ENCODE results near the gene ZNF841.
A peak's percentile ranks its signal among the peaks of the same experiment; 100 is the strongest.
"Not testable (repeated sequence)": the region's sequence is repeated elsewhere in the genome, so short reads cannot be mapped to it uniquely, and the experiment has no call there.

Gene ZNF841

DNA sequence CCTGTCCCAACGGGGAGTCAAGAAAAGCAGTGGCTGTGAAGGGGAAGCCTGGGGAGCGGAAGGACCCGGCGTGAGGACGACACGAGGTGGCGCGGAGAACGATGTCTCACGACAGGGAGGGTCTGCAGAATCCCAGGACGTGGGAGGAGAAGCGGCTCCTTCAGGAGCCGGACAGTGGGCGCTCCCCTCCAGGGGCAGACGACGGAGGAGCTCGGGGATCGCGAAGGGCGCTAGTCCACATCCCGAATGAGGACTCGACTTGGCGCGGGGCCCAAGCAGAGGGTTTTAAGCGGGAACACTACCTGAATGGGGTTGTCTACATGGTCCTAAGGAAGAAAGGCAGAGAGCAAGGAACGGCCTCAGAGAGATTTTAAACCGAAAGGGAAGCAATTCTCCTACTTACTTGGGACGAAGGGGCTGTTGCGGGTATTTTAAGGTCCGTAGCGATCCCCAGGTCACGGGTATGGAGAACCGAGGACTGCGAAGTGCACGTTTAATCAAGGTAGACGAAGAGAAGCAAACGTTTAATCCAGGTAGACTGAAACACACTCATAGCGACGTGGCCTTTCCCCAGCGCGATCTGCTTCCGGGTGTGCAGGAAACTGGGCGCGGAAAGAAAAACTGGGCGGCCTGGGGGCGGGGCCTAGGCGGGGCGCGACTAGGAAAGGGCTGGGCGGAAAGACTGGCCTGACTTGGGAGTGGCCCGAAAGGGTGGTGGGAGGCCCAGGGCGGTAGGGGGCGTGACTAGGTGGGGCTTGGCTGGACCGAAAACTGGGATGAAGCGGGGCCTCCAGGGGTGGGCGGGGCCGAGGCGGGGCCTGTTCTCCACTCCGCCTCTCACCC is at the start of gene ZNF841:
Gene ZNF841 (minus strand): TSS at position 594 of the 843 bp plus-strand sequence. CDS start 10,964 bp downstream, outside the sequence.
- DNase-seq: peak; percentile 87

GRCh38 chr19:52142001-52142595 is 46.5 kb upstream of the ZNF841 start:
- DNase-seq: no peak

DNA sequence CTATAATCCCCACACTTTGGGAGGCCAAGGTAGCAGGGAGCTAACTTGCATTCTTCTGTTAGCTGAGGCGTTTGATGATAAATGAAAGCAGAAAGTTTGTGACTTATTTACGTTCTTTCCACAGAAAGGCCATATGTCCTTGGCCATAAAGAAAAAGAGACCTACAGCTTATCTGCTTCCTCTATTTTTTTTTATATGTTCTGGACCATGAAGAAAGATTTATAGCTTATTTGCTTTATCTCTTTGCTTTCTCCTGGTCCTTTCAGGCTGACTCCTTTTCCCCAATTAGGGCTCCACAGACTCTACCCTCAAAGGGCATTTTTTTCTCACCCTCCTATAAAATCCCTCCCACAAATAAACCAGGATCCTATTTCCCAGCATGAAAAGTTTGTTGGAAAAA is 45.6 kb upstream of the ZNF841 start:
- DNase-seq: no peak

DNA sequence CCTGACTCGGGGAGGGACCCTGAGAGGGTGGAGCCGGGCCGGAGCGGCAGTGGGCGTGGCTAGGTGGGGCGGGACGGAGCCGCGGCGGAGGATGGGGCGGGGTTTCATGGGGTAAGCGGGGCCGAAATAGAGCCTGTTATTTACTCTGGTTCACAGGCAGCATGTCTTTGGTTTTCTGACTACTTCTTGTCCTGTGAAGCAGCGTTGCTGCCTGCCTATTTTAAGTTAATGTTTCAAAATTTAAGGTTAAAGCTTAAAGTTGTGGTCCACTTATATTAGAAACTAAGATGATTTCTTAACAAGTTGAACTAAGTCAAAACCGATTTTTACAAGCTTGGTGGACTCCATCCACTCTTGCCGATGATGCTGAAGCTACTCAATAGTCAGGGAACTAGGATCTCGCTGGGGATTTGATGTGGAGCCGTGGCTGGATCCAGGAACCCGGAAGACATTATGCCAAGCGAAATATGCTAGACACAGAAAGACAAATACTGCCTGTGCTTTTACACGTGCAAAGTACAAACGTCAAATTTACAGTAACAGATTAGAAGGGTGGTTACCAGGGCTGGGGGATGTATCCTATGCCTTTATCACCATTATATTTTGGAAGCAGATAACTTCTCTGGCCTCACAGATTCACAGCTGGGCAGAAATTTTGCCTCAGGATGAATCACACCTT is 44.6 kb upstream of the ZNF841 start:
- no peak for DNase-seq

DNA sequence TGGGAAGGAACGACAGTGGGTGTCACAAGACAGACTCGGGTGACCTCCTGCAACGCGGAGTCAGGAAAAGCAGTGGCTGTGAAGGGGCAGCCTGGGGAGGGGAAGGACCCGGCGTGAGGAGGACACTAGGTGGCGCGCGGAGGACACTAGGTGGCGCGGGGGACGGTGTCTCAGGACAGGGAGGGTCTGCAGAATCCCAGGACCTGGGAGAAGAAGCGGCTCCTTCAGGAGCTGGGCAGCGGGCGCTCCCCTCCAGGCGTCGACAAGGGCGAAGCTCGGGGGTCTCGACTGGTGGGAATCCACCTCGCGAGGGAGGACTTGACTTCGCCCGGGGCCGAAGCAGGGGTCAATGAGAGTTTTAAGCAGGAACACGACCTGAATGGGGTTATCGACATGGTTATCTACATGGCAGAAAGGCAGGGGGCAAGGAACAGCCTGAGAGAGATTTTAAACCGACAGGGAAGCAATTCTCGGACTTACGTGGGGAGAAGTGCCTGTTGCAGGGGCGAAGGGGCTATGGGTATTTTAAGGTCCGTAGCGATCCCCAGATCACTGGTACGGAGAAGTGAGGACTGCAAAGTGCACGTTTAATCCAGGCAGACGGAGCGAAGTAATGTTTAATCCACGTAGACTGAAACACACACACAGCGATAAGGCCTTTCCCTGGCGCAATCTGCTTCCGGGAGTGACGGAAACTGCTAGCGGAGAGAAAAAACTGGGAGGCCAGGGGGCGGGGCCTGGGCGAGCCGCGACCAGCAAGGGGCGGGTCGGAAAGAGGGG is 43.9 kb upstream of the ZNF841 start, which contains the start of gene ZNF616:
Gene ZNF616 (minus strand): TSS at position 687 of the 780 bp plus-strand sequence. CDS start 9,426 bp downstream, outside the sequence.
- DNase-seq: peak; percentile 94

DNA sequence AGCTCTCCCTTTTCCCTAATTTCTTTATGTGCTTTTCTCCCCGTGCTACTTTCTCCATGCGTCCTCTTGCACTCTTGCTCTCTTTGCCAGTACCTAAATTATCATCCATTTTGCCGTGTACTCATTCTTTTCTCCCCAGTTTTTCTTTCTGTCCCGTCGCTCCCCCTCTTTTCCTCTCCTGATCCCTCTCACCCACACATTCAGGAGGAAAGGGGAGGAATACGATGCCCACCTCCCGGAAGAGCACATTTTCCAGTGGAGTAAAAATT is 43.4 kb upstream of the ZNF841 start:
- DNase-seq: no peak

DNA sequence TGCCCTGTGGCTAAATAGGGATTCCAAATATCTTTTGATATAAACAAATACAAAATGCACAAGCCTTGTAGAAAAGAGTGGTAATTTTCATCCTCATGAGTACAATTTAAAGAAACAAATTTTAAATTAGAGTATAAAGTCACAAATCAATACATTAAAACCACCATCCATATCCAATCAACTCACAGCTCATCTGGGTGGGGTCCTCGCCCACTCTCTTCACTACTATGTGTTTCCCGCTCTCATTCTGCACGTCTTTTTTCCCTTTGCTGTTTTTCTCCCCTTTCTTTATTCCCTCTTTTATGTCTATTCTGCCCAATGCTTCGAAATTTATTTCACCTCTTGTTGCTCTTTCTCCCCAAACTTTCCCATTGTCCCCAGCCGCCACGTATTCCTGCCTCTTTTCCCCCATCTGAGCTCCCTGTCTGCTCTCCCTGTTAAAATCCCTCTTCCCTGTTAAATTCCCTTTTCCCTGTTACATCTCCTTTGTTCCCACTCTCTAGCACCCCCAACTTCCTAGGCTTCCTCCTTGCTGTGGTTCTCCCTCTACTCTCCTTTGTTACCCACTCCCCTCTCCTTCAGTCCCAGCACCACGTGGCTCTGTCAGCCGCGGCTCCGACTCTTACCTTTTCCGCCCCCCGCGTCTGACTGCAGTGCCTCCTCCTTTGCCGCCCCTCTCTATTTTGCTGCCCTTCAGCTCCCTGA is 42.9 kb upstream of the ZNF841 start:
- no peak for DNase-seq

GRCh38 chr19:52120286-52120685 is 24.7 kb upstream of the ZNF841 start:
- DNase-seq: no peak

DNA sequence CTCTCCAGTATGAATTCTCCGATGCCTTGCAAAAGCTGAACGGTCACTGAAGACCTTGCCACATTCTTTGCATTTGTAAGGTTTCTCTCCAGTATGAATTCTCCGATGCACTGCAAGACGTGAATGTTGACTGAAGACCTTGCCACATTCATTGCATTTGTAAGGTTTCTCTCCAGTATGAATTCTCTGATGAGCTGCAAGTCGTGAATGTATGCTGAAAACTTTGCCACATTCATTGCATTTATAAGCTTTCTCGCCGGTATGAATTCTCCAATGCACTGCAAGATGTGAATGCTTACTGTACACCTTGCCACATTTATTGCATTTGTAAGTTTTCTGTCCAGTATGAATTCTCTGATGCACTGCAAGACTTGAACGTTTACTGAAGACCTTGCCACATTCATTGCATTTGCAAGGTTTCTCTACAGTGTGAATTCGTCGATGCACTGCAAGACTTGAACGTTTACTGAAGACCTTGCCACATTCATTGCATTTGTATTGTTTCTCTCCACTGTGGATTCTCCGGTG is 20.0 kb upstream of the ZNF841 start:
- no peak for DNase-seq

DNA sequence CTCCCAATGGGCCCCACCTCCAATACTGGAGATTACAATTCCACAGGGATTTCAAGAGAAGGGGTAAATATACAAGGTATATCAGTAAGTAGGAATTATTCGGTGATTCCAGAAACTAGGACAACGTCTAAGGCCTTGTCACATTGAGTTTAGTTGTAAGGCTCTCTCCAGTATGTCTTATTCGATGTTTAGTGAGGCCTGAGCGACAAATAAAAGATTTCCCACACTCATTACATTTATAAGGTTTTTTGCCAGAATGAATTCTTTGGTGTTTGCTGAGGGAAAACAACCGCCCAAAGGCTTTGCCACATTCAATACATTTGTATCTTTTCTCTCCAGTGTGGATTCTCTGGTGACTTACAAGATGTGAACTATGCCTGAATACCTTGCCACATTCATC is 19.1 kb upstream of the ZNF841 start:
- no peak for DNase-seq

DNA sequence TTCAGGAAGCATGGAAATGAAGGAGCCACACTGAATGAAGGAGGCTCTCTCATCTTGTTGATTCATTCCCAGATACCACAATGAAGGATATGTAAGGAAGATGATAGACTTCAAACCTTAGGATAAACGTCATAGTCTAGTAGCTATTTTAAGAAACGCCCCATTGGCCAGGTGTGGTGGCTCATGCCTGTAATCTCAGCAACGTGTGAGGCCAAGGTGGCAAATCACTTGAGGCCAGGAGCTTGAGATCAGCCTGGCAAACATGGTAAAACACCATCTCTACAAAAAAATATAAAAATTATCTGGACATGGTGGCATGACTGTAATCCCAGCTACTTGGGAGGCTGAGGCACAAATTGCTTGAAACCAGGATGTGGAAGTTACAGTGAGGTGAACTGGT is 17.1 kb upstream of the ZNF841 start:
- no peak for DNase-seq

DNA sequence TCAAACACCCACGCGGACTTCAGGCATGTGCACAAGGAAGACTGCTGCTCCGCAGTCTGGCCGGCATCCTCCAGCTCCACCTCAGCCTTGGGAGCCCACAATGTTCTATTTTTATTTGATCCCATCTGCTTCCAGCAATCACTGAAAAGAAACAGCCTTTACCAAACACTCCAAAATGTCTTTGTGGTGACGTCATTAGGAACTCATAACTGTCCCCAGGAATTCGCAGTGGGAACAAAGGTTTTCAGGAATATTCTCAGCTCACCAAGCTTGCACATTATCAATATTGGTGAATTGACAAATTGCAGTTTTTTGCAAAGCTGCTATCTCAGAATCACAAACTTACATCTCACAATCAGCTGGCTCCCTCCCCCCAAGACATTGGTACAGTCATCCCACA is 15.2 kb upstream of the ZNF841 start:
- no peak for DNase-seq

GRCh38 chr19:52102782-52103181 is 7.2 kb upstream of the ZNF841 start:
- no peak for DNase-seq

DNA sequence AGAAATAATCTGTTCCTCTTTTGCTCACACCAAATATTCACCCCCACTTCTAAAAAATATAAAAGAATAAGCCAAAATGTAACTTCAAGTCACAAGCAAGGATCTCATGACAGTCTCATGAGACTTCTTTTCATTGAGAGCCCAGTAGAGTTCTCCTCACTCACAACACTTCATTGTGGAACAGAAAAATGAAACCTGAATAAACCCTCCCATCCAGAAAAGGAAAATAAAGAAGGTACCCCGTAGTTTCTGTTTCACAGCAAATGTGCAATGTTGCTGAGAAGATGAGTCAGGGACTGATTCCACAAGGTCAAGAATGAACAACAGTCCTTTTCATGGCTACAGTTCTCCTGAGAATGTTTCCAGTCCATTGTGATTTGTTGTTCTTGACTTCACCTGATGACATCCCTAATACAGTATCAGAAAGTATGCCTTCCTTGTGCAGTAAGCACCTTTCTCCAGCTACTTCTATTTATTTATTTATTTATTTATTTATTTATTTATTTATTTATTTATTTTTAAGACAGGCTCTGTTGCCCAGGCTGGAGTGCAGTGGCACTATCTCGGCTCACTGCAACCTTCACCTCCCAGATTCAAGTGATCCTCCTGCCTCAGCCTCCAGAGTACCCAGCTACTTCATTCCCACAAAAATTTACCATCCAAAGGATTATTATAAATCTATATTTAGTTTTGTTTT is 6.4 kb upstream of the ZNF841 start:
- DNase-seq: no peak

DNA sequence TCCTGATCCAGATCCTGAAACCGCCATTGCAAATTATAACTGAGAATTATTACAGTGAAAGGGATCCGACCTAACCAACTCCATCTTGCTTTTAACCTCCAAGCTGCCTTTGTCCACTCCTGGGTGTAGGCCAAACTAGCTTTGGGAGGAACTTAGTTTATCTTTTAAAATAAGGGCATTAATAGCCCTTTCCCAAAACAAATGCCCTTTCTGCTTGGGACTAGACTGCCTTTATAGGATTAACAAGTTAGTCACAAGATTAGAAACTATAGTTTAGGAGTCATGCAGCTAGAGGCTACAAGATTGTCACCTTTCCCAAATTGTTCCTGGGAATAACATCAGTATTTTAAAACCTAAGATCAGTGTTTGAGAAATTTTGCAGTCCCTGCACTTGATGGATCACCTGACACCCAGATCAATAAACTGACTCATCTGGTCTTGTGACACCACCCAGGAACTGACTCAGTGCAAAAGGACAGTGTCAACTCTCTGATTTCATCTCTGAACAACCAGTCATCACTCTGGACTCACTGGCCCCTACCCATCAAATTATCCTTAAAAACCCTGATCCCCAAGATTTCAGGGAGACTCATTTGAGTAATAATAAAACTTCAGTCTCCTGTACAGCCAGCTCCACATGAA is 4.1 kb upstream of the ZNF841 start:
- no peak for DNase-seq

DNA sequence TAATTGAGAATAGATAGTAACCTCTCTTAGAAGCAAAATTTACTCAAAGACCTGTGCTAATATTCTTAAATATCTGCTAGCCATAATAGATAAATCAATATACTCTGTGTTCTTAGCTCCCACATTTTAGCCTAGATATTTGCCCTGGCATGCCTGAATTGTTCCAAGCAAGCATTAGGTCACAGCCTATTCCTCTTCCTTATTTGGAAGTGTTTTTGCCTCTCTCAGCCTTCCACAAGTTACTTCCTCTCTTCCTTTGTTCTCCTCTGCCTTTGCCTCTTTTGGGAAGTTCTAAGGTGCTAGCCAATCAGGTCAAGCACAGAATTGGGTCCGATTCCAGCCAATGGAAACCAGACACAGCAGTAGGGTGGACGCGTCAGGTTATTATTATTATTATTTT is 851 bp upstream of the ZNF841 start:
- DNase-seq: not testable (repeated sequence)

GRCh38 chr19:52094526-52095130 is 937 bp downstream of the ZNF841 start:
- no peak for DNase-seq

GRCh38 chr19:52086481-52086880 is 9.1 kb downstream of the ZNF841 start:
- DNase-seq: no peak

- no peak for DNase-seq
Observed at GRCh38 chr19:52070496-52070895, 25.1 kb downstream of the ZNF841 start.

DNA sequence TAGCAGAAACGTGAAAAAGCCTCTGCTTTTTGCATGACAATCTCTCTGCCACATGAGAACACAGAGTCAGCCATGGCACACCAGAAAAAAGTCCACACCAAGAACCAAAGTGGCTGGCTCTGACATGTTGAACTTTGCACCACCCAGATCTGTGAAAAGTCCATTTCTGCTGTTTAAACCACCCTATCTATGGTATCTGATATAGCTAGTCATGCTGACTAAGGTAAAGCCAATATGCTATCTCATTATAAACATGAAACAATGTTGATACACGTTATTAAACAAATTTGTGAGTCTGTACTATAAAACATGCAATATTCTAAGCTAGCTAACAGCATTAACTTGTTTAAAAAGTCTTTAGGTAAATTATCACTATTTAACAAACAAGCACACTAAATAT is 25.9 kb downstream of the ZNF841 start:
- DNase-seq: no peak

All from CD4-positive, alpha-beta T cell treated with Interferon gamma for 1 hour (primary cell).